Endothelial cell of umbilical vein (primary cell): ENCODE measurements around the gene COL17A1. TPM values are rescaled to one million over a fixed set of nuclear protein-coding genes. Genes with fewer than 3 reads are reported as not detected.

Experiments used
- BruUV-seq: library from RNA; stranded (reverse); fragments of 400-500 nt; replicated peaks from 2 replicates; lab custom pipeline; 2021; lab: Mats Ljungman, UMichigan
- CTCF ChIA-PET: fragments of 300-600, 350-600 bp; sonication (Branson Sonifier 250); formaldehyde crosslinking; loops from one replicate; lab custom pipeline; 2021; ENCODE audit warnings: antibody characterized with exemption, inconsistent platforms; lab: Charles Lee
- POLR2A ChIA-PET: fragments of 300-600, 350-600 bp; sonication (Branson Sonifier 250); formaldehyde crosslinking; loops from one replicate; lab custom pipeline; 2021; ENCODE audit warnings: antibody characterized with exemption, inconsistent platforms; lab: Charles Lee
- DNase-seq: peaks from one replicate; pipeline ENCODE4 v3.0.0-alpha.2; 2011; ENCODE audit warnings: low read depth, low spot score
- FAIRE-seq: peaks from 2 replicates; lab custom pipeline; 2011; peaks lifted over from hg19 to GRCh38; lab: Jason Lieb, UNC
- H2AFZ ChIP-seq: 2 replicates; pipeline ENCODE4 v1.6.0; 2012; ENCODE audit warnings: low read depth, low read length, control low read depth, inconsistent platforms
- H3K27ac ChIP-seq: 2 replicates; pipeline ENCODE4 v1.5.1; 2011; ENCODE audit warnings: low read depth, mild to moderate bottlenecking, control low read depth, low read length, moderate library complexity; ENCODE audit not compliant: insufficient read depth
- H3K27me3 ChIP-seq, 2 experiments: 2 replicates each; pipeline versions ENCODE4 v1.6.0 to v1.6.1; 2011; ENCODE audit warnings: low read length in 2 of 2, mixed read lengths in 1 of 2; ENCODE audit not compliant: control insufficient read depth in 2 of 2, insufficient read depth in 2 of 2
- H3K36me3 ChIP-seq, 2 experiments: 2 replicates in 1 of 2; 3 replicates in 1 of 2; pipeline ENCODE4 v1.5.1; 2011; ENCODE audit warnings: low read length in 2 of 2, mild to moderate bottlenecking in 1 of 2, moderate library complexity in 1 of 2; ENCODE audit not compliant: control insufficient read depth in 2 of 2, insufficient read depth in 2 of 2; ENCODE audit errors: extremely low read depth in 1 of 2
- H3K4me1 ChIP-seq: 3 replicates; pipeline ENCODE4 v1.5.1; 2011; ENCODE audit warnings: mild to moderate bottlenecking, low read length; ENCODE audit not compliant: control insufficient read depth, insufficient read depth; ENCODE audit errors: extremely low read depth
- H3K4me2 ChIP-seq: 2 replicates; pipeline ENCODE4 v1.6.1; 2011; ENCODE audit warnings: low read length, control low read depth, mixed read lengths; ENCODE audit not compliant: insufficient read depth
- H3K4me3 ChIP-seq, 3 experiments: fragments of 200-600 bp in 1 of 3; sonication (generic), shearing (Covaris generic) in 1 of 3; replicated peaks in 1 of 3; 2 replicates each; pipeline ENCODE4 v1.5.1; 2011 to 2016; ENCODE audit warnings: control low read depth in 3 of 3, low read length in 3 of 3, mild to moderate bottlenecking in 2 of 3, inconsistent platforms in 1 of 3, low read depth in 1 of 3, moderate library complexity in 1 of 3; ENCODE audit not compliant: insufficient read depth in 1 of 3
- H3K79me2 ChIP-seq: 2 replicates; pipeline ENCODE4 v1.6.0; 2012; ENCODE audit warnings: low read length, inconsistent platforms; ENCODE audit not compliant: control insufficient read depth, insufficient read depth
- H3K9ac ChIP-seq: replicated peaks from 2 replicates; pipeline ENCODE3; 2011; ENCODE audit warnings: low read length, control low read depth; ENCODE audit not compliant: insufficient read depth; ENCODE audit errors: extremely low read depth
- H3K9me1 ChIP-seq: replicated peaks from 3 replicates; pipeline ENCODE4 v1.6.0; 2011; ENCODE audit warnings: mild to moderate bottlenecking, low read length; ENCODE audit not compliant: control insufficient read depth, insufficient read depth; ENCODE audit errors: extremely low read depth
- H3K9me3 ChIP-seq: replicated peaks from 2 replicates; pipeline ENCODE4 v1.5.1; 2012; ENCODE audit warnings: low read length, inconsistent platforms; ENCODE audit not compliant: control insufficient read depth, insufficient read depth
- H4K20me1 ChIP-seq: replicated peaks from 2 replicates; pipeline ENCODE3; 2011; ENCODE audit warnings: mild to moderate bottlenecking, low read length; ENCODE audit not compliant: control insufficient read depth, insufficient read depth; ENCODE audit errors: extremely low read depth
- EZH2 ChIP-seq: IDR thresholded peaks from 2 replicates; pipeline ENCODE4 v1.6.1; 2012; ENCODE audit warnings: borderline replicate concordance, low read depth, mild to moderate bottlenecking, moderate library complexity, low read length, inconsistent platforms; ENCODE audit not compliant: severe bottlenecking
- FOS ChIP-seq: IDR thresholded peaks from 2 replicates; pipeline ENCODE4 v1.6.1; 2011; ENCODE audit warnings: mild to moderate bottlenecking, low read length, moderate library complexity, borderline replicate concordance; ENCODE audit not compliant: insufficient read depth
- GATA2 ChIP-seq: IDR thresholded peaks from 2 replicates; pipeline ENCODE4 v1.7.0; 2011; ENCODE audit warnings: low read depth, mild to moderate bottlenecking, moderate library complexity, mixed read lengths, low read length; ENCODE audit not compliant: insufficient read length, insufficient read depth
- JUN ChIP-seq: IDR thresholded peaks from 2 replicates; pipeline ENCODE4 v1.6.1; 2011; ENCODE audit warnings: borderline replicate concordance, low read depth; ENCODE audit not compliant: insufficient read length, insufficient read depth
- MYC ChIP-seq: IDR thresholded peaks from one replicate; pipeline ENCODE4 v1.6.1; 2011; ENCODE audit warnings: mild to moderate bottlenecking, low read depth, low read length
- POLR2A ChIP-seq: IDR thresholded peaks from 2 replicates; pipeline ENCODE4 v1.6.1; 2012; ENCODE audit warnings: low read depth, mild to moderate bottlenecking, control low read depth, low read length
- POLR2AphosphoS5 ChIP-seq: IDR thresholded peaks from 2 replicates; pipeline ENCODE4 v1.6.1; 2012; ENCODE audit warnings: low read depth, mild to moderate bottlenecking, control low read depth, low read length, moderate library complexity; ENCODE audit not compliant: insufficient read depth
- dilution Hi-C: fragments of 300-500 bp; cut with MboI; formaldehyde crosslinking; loops from one replicate; pipeline ENCODE4 v1.15.0; 2019; ENCODE audit warnings: low sequenced_read_pairs; ENCODE audit not compliant: extremely low pct_ligation_motif_present
- intact Hi-C: fragments of 100-400 bp; cut with micrococcal nuclease; formaldehyde crosslinking; loops from one replicate; pipeline ENCODE4 v1.10.0; 2022
- polyA plus RNA-seq, 4 experiments: library from polyadenylated mRNA; depleted of rRNA in 3 of 4; stranded (reverse) in 3 of 4; unstranded in 1 of 4; fragments of >200 nt; gene quantifications; 2 replicates each; pipeline versions ENCODE4 v1.2.1 to v1.2.3, GENCODE V29; 2011 to 2012; ENCODE audit warnings: missing spikeins in 1 of 4
- total RNA-seq: library from RNA; stranded (reverse); gene quantifications from 2 replicates; pipeline ENCODE4 v1.2.3, GENCODE V29; 2021
- TF ChIP-seq, protein P1 (sequence below), 2 donors: IDR thresholded peaks; 1 replicate in 1 of 2; 2 replicates in 1 of 2; pipeline ENCODE4 v1.5.1; 2011; ENCODE audit warnings: low read length in 2 of 2, mild to moderate bottlenecking in 2 of 2, moderate library complexity in 2 of 2, control low read depth in 1 of 2, inconsistent platforms in 1 of 2, low read depth in 1 of 2; ENCODE audit not compliant: insufficient read depth in 1 of 2; ENCODE audit errors: extremely low read depth in 1 of 2
- TF ChIP-seq, protein P2 (sequence below): IDR thresholded peaks from 2 replicates; pipeline ENCODE4 v1.6.1; 2011; ENCODE audit not compliant: insufficient read depth, insufficient read length

COL17A1 gene
- total and polyA plus RNA-seq, 2 donors (not counting 3 experiments of a cell fraction or from before 2014, with no cell fraction given) = 0.57 to 1.3 TPM

DNA sequence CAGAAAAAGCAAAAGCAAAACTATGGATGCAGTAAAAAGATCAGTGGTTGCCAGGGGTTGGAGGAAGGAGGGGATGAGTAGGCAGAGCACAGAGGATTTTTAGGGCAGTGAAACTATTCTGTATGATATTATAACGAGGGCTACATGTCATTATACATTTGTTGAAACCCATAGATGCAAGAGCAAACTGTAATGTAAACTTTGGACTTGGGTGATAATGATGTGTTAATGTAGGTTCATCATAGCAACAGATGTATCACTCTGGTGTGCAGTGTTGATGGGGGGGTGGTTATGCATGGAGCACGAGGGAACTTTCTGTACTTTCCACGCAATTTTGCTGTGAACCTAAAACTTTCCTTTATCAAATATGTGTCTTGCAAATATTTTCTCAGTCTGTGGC lies 95.6 kb downstream of the COL17A1 start:
- BruUV-seq = no TSS peak
- Histone ChIP-seq H3K27me3 (no peaks in the 10 kb centered on the region), H3K36me3 (peaks cover 0 to 3% of the 10 kb centered on the region in 2 experiments), H2AFZ (no peak overlapping the region), H3K4me1 (peaks cover 20% of the 10 kb centered on the region), H3K4me3 (no peak overlapping the region), H3K27ac (no peak overlapping the region), H3K9me3 (no peaks in the 10 kb centered on the region), H3K9me1 (no peaks in the 10 kb centered on the region), H3K9ac (no peak overlapping the region), H4K20me1 (peaks cover 3% of the 10 kb centered on the region), H3K79me2 (peaks cover 53% of the 10 kb centered on the region), H3K4me2 (no peak overlapping the region)
- CTCF ChIA-PET = interaction anchor here (0.8 kb wide), 2 partner anchors 17 to 102 kb away, joined by 3 read pairs; no protein-coding TSS in a partner anchor
- dilution Hi-C loops = no loop called here
- no peak for TF ChIP-seq FOS
- no peak for TF ChIP-seq MYC
- POLR2A ChIA-PET = no interaction called here
- no peak for FAIRE-seq
- intact Hi-C loops = no loop called here
- DNase-seq = no peak

DNA sequence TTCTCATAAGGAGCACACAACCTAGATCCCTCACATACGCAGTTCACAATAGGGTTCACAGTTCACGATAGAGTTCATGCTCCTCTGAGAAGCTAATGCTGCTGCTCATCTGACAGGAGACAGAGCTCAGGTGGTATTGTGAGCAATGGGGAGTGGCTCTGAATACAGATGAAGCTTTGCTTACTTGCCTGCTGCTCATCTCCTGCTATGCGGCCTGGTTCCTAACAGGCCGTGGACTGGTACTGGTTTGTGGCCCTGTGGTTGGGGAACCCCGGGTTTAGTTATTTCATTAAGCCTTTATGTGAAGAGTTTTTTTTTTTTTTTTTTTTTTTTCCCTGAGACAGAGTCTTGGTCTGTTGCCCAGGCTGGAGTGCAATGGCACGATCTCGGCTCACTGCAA lies 99.3 kb downstream of the COL17A1 start:
- intact Hi-C loops (no loop called here), dilution Hi-C loops (no loop called here)
- Histone ChIP-seq H3K9ac (no peak overlapping the region), H3K9me1 (no peaks in the 10 kb centered on the region), H3K9me3 (no peaks in the 10 kb centered on the region), H3K4me2 (no peak overlapping the region), H3K79me2 (peaks cover 86% of the 10 kb centered on the region), H3K36me3 (no peaks in the 10 kb centered on the region), H3K27ac (no peak overlapping the region), H3K4me1 (peaks cover 46% of the 10 kb centered on the region), H2AFZ (no peak overlapping the region), H3K4me3 (no peak overlapping the region), H3K27me3 (no peaks in the 10 kb centered on the region), H4K20me1 (peaks cover 3% of the 10 kb centered on the region)
- TF ChIP-seq MYC (no peak), FOS (no peak), POLR2A (no peak), GATA2 (no peak), JUN (no peak), EZH2 (no peak), POLR2AphosphoS5 (no peak)
- TF ChIP-seq, protein P1, sequence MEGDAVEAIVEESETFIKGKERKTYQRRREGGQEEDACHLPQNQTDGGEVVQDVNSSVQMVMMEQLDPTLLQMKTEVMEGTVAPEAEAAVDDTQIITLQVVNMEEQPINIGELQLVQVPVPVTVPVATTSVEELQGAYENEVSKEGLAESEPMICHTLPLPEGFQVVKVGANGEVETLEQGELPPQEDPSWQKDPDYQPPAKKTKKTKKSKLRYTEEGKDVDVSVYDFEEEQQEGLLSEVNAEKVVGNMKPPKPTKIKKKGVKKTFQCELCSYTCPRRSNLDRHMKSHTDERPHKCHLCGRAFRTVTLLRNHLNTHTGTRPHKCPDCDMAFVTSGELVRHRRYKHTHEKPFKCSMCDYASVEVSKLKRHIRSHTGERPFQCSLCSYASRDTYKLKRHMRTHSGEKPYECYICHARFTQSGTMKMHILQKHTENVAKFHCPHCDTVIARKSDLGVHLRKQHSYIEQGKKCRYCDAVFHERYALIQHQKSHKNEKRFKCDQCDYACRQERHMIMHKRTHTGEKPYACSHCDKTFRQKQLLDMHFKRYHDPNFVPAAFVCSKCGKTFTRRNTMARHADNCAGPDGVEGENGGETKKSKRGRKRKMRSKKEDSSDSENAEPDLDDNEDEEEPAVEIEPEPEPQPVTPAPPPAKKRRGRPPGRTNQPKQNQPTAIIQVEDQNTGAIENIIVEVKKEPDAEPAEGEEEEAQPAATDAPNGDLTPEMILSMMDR (IDR thresholded peaks at IDR 0.05; ENCODE audit: extremely low read depth in 1 of 2, insufficient read depth in 1 of 2, low read depth in 1 of 2, low read length in 2 of 2) = no peak
- TF ChIP-seq, protein P2, sequence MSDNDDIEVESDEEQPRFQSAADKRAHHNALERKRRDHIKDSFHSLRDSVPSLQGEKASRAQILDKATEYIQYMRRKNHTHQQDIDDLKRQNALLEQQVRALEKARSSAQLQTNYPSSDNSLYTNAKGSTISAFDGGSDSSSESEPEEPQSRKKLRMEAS = no peak
- CTCF ChIA-PET = interaction anchor here (0.7 kb wide), 1 partner anchor 40 kb away, joined by 3 read pairs; no protein-coding TSS in a partner anchor
- BruUV-seq = no TSS peak
- FAIRE-seq (no peak), DNase-seq (no peak)
- POLR2A ChIA-PET = interaction anchor here (1.2 kb wide), 1 partner anchor 15 kb away, joined by 3 read pairs; no protein-coding TSS in a partner anchor
